Measurements from ENCODE around the gene RPTOR.

- no peak for TF ChIP-seq CTCF (IDR thresholded peaks at IDR 0.05 in 4 of 5, conservative IDR thresholded peaks at IDR 0.05 in 1 of 5)
- no peak for TF ChIP-seq POLR2A (IDR thresholded peaks at IDR 0.05)
Measured at GRCh38 chr17:80943346-80944145, 398.9 kb downstream of the RPTOR start.

Data from gastrocnemius medialis (tissue), 4 donors.